Activated CD8-positive, alpha-beta T cell treated with anti-CD3 and anti-CD28 coated beads, Interleukin-2, amount 10 ng/mL, durations not matched to agents 7 days and 5 days (primary cell): ENCODE measurements around the gene KIF1B. TPM values are rescaled to one million over a fixed set of nuclear protein-coding genes. Genes with fewer than 3 reads are reported as not detected.
A peak's percentile ranks its signal among the peaks of the same experiment; 100 is the strongest.

ENCODE experiments used
- ATAC-seq: fragments of 150-1000 bp; cut with Tn5 transposase; one replicate; pipeline ENCODE4 v1.10.0; 2021; ENCODE audit warnings: moderate library complexity
- CTCF ChIA-PET: fragments of 350-600 bp; sonication (Branson Sonifier 250); formaldehyde crosslinking; loops from one replicate; lab custom pipeline; 2021; ENCODE audit warnings: antibody characterized with exemption; lab: Charles Lee
- POLR2A ChIA-PET: fragments of 350-600 bp; sonication (Branson Sonifier 250); formaldehyde crosslinking; loops from one replicate; lab custom pipeline; 2021; ENCODE audit warnings: antibody characterized with exemption; lab: Charles Lee
- DNase-seq: peaks from one replicate; pipeline ENCODE4 v3.0.0-alpha.2; 2020
- H3K27ac Mint-ChIP-seq: one replicate; pipeline ENCODE4 v1.8.0; 2021; ENCODE audit warnings: mild to moderate bottlenecking, mixed read lengths
- H3K27me3 Mint-ChIP-seq: one replicate; pipeline ENCODE4 v1.8.0; 2021; ENCODE audit warnings: low read depth, mixed read lengths
- H3K36me3 Mint-ChIP-seq: one replicate; pipeline ENCODE4 v1.8.0; 2021; ENCODE audit warnings: low read depth, mixed read lengths
- H3K4me1 Mint-ChIP-seq: one replicate; pipeline ENCODE4 v1.8.0; 2021; ENCODE audit warnings: low read depth, mixed read lengths
- H3K4me3 Mint-ChIP-seq: one replicate; pipeline ENCODE4 v1.8.0; 2021; ENCODE audit warnings: mild to moderate bottlenecking, mixed read lengths
- H3K9me3 Mint-ChIP-seq: one replicate; pipeline ENCODE4 v1.8.0; 2022; ENCODE audit warnings: mixed read lengths; ENCODE audit not compliant: insufficient read depth
- total RNA-seq, 2 experiments: library from RNA; stranded (reverse); gene quantifications; one replicate each; pipeline ENCODE4 v1.2.3, GENCODE V29; 2021

Gene KIF1B
- total RNA-seq, 2 experiments from 2014 or later = 9.2 to 9.6 TPM

GRCh38 chr1:10316752-10317151, 106.4 kb downstream of the KIF1B start:
- no peak overlapping the region for H3K4me3 Mint-ChIP-seq
- H3K4me1 Mint-ChIP-seq = peaks cover 9% of the 10 kb centered on the region
- H3K36me3 Mint-ChIP-seq = no peaks in the 10 kb centered on the region
- ChIA-PET POLR2A (interaction anchor here (0.6 kb wide), 1 partner anchor 120 kb away, joined by 3 read pairs; no protein-coding TSS in a partner anchor), CTCF (no interaction called here)
- H3K9me3 Mint-ChIP-seq = no peaks in the 10 kb centered on the region
- no peak overlapping the region for H3K27ac Mint-ChIP-seq
- DNase-seq (no peak), ATAC-seq (no peak)
- no peaks in the 10 kb centered on the region for H3K27me3 Mint-ChIP-seq

GRCh38 chr1:10319750-10320149, 109.4 kb downstream of the KIF1B start:
- no peaks in the 10 kb centered on the region for H3K36me3 Mint-ChIP-seq
- DNase-seq (no peak), ATAC-seq (no peak)
- ChIA-PET CTCF (interaction anchor here (1.1 kb wide), 1 partner anchor 13 kb away, joined by 3 read pairs; no protein-coding TSS in a partner anchor), POLR2A (no interaction called here)
- no peaks in the 10 kb centered on the region for H3K9me3 Mint-ChIP-seq
- no peak overlapping the region for H3K27ac Mint-ChIP-seq
- no peak overlapping the region for H3K4me3 Mint-ChIP-seq
- H3K27me3 Mint-ChIP-seq = no peaks in the 10 kb centered on the region
- H3K4me1 Mint-ChIP-seq = peaks cover 9% of the 10 kb centered on the region

- peaks cover 11% of the 10 kb centered on the region for H3K4me1 Mint-ChIP-seq
- no peak overlapping the region for H3K27ac Mint-ChIP-seq
- H3K9me3 Mint-ChIP-seq = no peaks in the 10 kb centered on the region
- DNase-seq (no peak), ATAC-seq (no peak)
- H3K36me3 Mint-ChIP-seq = peaks cover 2% of the 10 kb centered on the region
- H3K4me3 Mint-ChIP-seq = no peak overlapping the region
- CTCF ChIA-PET = interaction anchor here (1.1 kb wide), 1 partner anchor 110 kb away, joined by 3 read pairs; the partner anchor contains the start of gene KIF1B
- no peaks in the 10 kb centered on the region for H3K27me3 Mint-ChIP-seq
- POLR2A ChIA-PET = no interaction called here
These were observed 110.0 kb downstream of the KIF1B start for GRCh38 chr1:10320336-10320735.

GRCh38 chr1:10322821-10323220, 112.5 kb downstream of the KIF1B start:
- no peaks in the 10 kb centered on the region for H3K27me3 Mint-ChIP-seq
- ChIA-PET CTCF (interaction anchor here (0.9 kb wide), 1 partner anchor 15 kb away, joined by 3 read pairs; no protein-coding TSS in a partner anchor), POLR2A (interaction anchor here (0.6 kb wide), 1 partner anchor 185 kb away, joined by 3 read pairs; no protein-coding TSS in a partner anchor)
- H3K9me3 Mint-ChIP-seq = no peaks in the 10 kb centered on the region
- H3K36me3 Mint-ChIP-seq = peaks cover 11% of the 10 kb centered on the region
- peaks cover 8% of the 10 kb centered on the region for H3K4me1 Mint-ChIP-seq
- H3K4me3 Mint-ChIP-seq = no peak overlapping the region
- ATAC-seq (no peak), DNase-seq (no peak)
- H3K27ac Mint-ChIP-seq = no peak overlapping the region

- DNase-seq = no peak
- POLR2A ChIA-PET = no interaction called here
- CTCF ChIA-PET = no interaction called here
These were observed 114.3 kb downstream of the KIF1B start for GRCh38 chr1:10324627-10325026.

GRCh38 chr1:10325521-10325920, 115.2 kb downstream of the KIF1B start:
- ChIA-PET POLR2A (no interaction called here), CTCF (interaction anchor here (1.1 to 1.2 kb wide), 2 partner anchors 16 to 115 kb away, joined by 3 read pairs; partner anchors contain the start of gene KIF1B)
- Mint-ChIP-seq H3K36me3 (peaks cover 11% of the 10 kb centered on the region), H3K27ac (no peak overlapping the region), H3K4me3 (no peak overlapping the region), H3K9me3 (no peaks in the 10 kb centered on the region), H3K4me1 (peaks cover 2% of the 10 kb centered on the region), H3K27me3 (no peaks in the 10 kb centered on the region)
- ATAC-seq = no peak
- DNase-seq = no peak

More at GRCh38 chr1:10324627-10325026, 114.3 kb downstream of the KIF1B start:
- H3K36me3 Mint-ChIP-seq = peaks cover 11% of the 10 kb centered on the region
- no peak overlapping the region for H3K27ac Mint-ChIP-seq
- peaks cover 2% of the 10 kb centered on the region for H3K4me1 Mint-ChIP-seq
- H3K27me3 Mint-ChIP-seq = no peaks in the 10 kb centered on the region
- no peak overlapping the region for H3K4me3 Mint-ChIP-seq
- H3K9me3 Mint-ChIP-seq = no peaks in the 10 kb centered on the region
- no peak for ATAC-seq

- Mint-ChIP-seq H3K4me3 (no peak overlapping the region), H3K9me3 (no peaks in the 10 kb centered on the region)
These were observed 115.9 kb downstream of the KIF1B start for GRCh38 chr1:10326251-10326650.

GRCh38 chr1:10328180-10328963, 118.0 kb downstream of the KIF1B start:
- ChIA-PET POLR2A (no interaction called here), CTCF (interaction anchor here (0.5 to 3.6 kb wide), 2 partner anchors 119 to 189 kb away, joined by 3 to 20 read pairs; partner anchors contain the start of gene KIF1B)
- H3K4me3 Mint-ChIP-seq = no peak overlapping the region
- peaks cover 11% of the 10 kb centered on the region for H3K36me3 Mint-ChIP-seq
- H3K9me3 Mint-ChIP-seq = no peaks in the 10 kb centered on the region
- no peaks in the 10 kb centered on the region for H3K27me3 Mint-ChIP-seq
- H3K4me1 Mint-ChIP-seq = peaks cover 2% of the 10 kb centered on the region
- H3K27ac Mint-ChIP-seq = no peak overlapping the region
- no peak for ATAC-seq
- DNase-seq = no peak

More at GRCh38 chr1:10326251-10326650, 115.9 kb downstream of the KIF1B start:
- H3K27me3 Mint-ChIP-seq = no peaks in the 10 kb centered on the region
- DNase-seq = no peak
- CTCF ChIA-PET = interaction anchor here (1.0 to 1.2 kb wide), 4 partner anchors 10 to 116 kb away, joined by 3 to 4 read pairs (median 3); partner anchors contain the start of gene KIF1B
- no peak overlapping the region for H3K27ac Mint-ChIP-seq
- H3K4me1 Mint-ChIP-seq = peaks cover 2% of the 10 kb centered on the region
- POLR2A ChIA-PET = interaction anchor here (1.0 kb wide), 1 partner anchor 15 kb away, joined by 3 read pairs; no protein-coding TSS in a partner anchor
- ATAC-seq = no peak
- H3K36me3 Mint-ChIP-seq = peaks cover 11% of the 10 kb centered on the region

GRCh38 chr1:10337436-10337835, 127.1 kb downstream of the KIF1B start:
- H3K9me3 Mint-ChIP-seq = no peaks in the 10 kb centered on the region
- H3K4me3 Mint-ChIP-seq = no peak overlapping the region
- DNase-seq (no peak), ATAC-seq (no peak)
- H3K36me3 Mint-ChIP-seq = peaks cover 2% of the 10 kb centered on the region
- ChIA-PET POLR2A (no interaction called here), CTCF (interaction anchor here (1.0 to 5.7 kb wide), 5 partner anchors 8 to 128 kb away, joined by 3 to 63 read pairs (median 6); partner anchors contain the start of gene KIF1B)
- H3K4me1 Mint-ChIP-seq = no peaks in the 10 kb centered on the region
- no peak overlapping the region for H3K27ac Mint-ChIP-seq
- H3K27me3 Mint-ChIP-seq = no peaks in the 10 kb centered on the region

- no peaks in the 10 kb centered on the region for H3K4me1 Mint-ChIP-seq
- DNase-seq (peak; percentile 52), ATAC-seq (peak; percentile 85)
- H3K36me3 Mint-ChIP-seq = peaks cover 2% of the 10 kb centered on the region
- ChIA-PET POLR2A (no interaction called here), CTCF (interaction anchor here (0.6 to 5.7 kb wide), 12 partner anchors 8 to 387 kb away, joined by 3 to 63 read pairs (median 4); partner anchors contain the start of gene KIF1B)
- no peak overlapping the region for H3K27ac Mint-ChIP-seq
- no peaks in the 10 kb centered on the region for H3K27me3 Mint-ChIP-seq
- H3K4me3 Mint-ChIP-seq = no peak overlapping the region
- H3K9me3 Mint-ChIP-seq = no peaks in the 10 kb centered on the region
These were observed 127.7 kb downstream of the KIF1B start for GRCh38 chr1:10338047-10338446.

- ATAC-seq (no peak), DNase-seq (no peak)
- CTCF ChIA-PET = interaction anchor here (0.6 to 5.7 kb wide), 10 partner anchors 9 to 388 kb away, joined by 3 to 63 read pairs (median 4); partner anchors contain the start of gene KIF1B
- no peaks in the 10 kb centered on the region for H3K4me1 Mint-ChIP-seq
- peaks cover 2% of the 10 kb centered on the region for H3K36me3 Mint-ChIP-seq
- no peak overlapping the region for H3K27ac Mint-ChIP-seq
- POLR2A ChIA-PET = no interaction called here
- H3K4me3 Mint-ChIP-seq = no peak overlapping the region
- H3K9me3 Mint-ChIP-seq = no peaks in the 10 kb centered on the region
- no peaks in the 10 kb centered on the region for H3K27me3 Mint-ChIP-seq
These were observed 128.2 kb downstream of the KIF1B start for GRCh38 chr1:10338611-10339010.
